AG09319 (cell line): ENCODE results near the gene CD81.
"Not testable (repeated sequence)": the region's sequence is repeated elsewhere in the genome, so short reads cannot be mapped to it uniquely, and the experiment has no call there.

Experiments used
- DNase-seq: peaks from one replicate; pipeline ENCODE4 v3.0.0-alpha.2; 2010; ENCODE audit warnings: low read depth; ENCODE audit errors: extremely low read depth
- CTCF ChIP-seq: IDR thresholded peaks from 2 replicates; pipeline ENCODE4 v1.5.1; 2011; ENCODE audit warnings: low read depth, mild to moderate bottlenecking, inconsistent platforms, low read length, moderate library complexity

CD81 gene

GRCh38 chr11:2360081-2360642 is 16.9 kb upstream of the CD81 start:
- no peak for TF ChIP-seq CTCF

GRCh38 chr11:2361565-2361964 is 15.5 kb upstream of the CD81 start:
- TF ChIP-seq CTCF: no peak
- DNase-seq: no peak

More at GRCh38 chr11:2360081-2360642, 16.9 kb upstream of the CD81 start:
- DNase-seq: no peak

GRCh38 chr11:2362414-2362813 is 14.7 kb upstream of the CD81 start:
- no peak for DNase-seq
- no peak for TF ChIP-seq CTCF

- DNase-seq: no peak
- TF ChIP-seq CTCF: no peak
Measured at GRCh38 chr11:2363130-2363529, 14.0 kb upstream of the CD81 start.

GRCh38 chr11:2363577-2364370 is 13.3 kb upstream of the CD81 start:
- no peak for DNase-seq
- no peak for TF ChIP-seq CTCF

DNA sequence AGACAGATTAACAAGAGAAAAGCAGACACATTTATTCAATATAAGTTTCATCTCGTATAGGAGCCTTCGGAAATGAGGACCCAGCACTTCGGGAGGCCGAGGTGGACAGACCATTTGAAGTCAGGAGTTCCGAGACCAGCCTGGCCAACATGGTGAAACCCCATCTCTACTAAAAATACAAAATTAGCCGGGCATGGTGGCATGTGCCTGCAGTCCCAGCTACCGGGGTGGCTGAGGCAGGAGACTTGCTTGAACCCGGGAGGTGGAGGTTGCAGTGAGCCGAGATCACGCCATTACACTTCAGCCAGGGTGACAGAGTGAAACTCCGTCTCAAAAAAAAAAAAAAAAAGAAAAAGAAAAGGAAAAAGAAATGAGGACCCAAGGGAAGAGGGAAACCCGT is 12.7 kb upstream of the CD81 start:
- DNase-seq: not testable (repeated sequence)

DNA sequence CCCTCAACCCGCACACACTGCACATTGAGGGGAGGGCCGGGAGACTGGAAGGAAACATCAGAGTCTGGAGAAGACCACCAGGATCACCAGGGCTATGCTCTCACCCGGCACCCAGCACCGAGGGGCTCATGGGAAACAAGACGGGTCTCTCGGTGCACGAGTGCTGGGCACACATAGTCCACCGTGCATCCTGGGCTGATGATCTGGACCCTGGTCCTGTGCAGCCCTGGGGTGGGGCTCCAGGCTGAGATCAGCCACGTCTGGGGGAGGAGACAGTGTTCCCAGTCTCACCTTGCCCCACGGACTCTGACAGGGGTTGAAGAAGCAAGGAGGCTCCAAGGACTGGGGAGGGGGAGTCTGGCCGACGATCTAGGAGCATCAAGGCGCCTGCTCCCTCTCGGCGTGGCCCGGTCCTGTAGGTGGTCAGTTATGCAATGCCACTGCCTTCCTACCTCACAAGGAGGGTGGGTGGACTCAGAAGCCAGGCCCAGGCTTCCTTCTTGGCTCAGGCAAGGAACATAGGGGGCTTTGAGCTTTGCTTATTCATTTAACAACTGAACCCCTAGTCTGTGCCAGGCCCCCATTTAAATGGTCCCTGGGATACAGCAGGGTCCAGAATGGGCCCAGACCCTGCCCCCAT is 11.4 kb upstream of the CD81 start:
- TF ChIP-seq CTCF: no peak
- no peak for DNase-seq
